Measurements from ENCODE around the gene CCDC24.

The CCDC24 gene

GRCh38 chr1:43962324-43962723, 29.1 kb upstream of the CCDC24 start:
- no peak for DNase-seq (ENCODE audit: insufficient read length, low spot score)
- FAIRE-seq: no peak

DNA sequence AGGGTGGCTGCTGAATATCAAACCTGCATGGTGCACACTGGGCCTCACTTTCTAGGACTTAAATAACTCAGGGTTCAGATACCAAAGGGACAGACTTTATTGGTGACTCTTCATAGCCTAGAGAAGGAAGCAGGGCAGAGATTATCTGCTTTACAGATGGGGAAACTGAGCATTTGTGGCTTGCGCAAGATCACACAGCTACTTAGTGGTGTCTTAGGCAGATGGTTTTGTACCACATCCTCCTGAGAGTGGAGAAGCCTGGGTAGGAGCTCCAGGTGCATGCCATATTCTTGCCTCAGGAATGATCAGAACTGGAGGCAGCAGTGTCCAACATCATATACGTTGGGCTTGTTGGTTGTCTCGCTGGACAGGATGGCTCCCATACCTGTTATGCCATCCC, 28.4 kb upstream of the CCDC24 start:
- no peak for FAIRE-seq
- no peak for DNase-seq (ENCODE audit: insufficient read length, low spot score)

DNA sequence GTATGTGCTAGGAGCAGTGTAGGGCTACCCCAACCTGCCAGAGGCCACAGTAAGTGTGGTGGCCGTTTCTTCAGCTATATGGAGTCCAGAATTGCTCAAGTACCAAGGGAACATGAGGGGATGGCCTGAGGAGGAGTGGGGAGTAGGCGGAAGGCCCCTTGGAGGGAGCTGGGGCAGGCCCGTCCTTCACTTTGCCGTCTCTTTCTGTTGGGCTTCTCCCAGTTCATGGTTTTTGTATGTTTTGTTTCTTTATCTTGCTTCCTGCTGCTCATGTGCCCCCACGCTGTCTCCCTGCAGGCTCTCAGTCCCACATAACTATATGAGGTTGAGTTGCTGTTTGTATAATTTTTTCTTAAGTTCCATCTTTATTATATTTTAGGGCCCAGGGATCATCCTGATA, 27.5 kb upstream of the CCDC24 start:
- FAIRE-seq (no peak), DNase-seq (ENCODE audit: insufficient read length, low spot score) (no peak)

DNA sequence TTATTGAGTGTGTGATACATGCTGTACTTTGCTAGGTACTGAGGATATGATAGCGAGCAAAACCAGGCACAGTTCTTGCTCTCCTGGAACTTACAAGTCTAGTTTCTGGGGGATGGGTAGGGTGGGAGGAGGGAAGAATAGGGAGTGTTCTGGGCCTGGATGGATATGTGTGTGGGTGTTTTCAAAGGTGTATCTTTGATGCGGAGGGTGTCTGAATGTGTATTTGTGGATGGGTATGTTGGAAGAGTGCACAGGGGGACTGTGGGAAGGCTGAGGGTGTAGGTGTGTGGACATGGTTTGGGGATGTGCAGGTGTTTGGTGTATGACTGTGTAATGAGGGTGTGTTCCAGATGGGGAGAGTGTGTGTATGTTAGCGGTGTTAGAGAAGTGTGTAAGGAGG, 26.1 kb upstream of the CCDC24 start:
- DNase-seq (ENCODE audit: insufficient read length, low spot score) (no peak), FAIRE-seq (no peak)

- FAIRE-seq (no peak), DNase-seq (ENCODE audit: insufficient read length, low spot score) (no peak)
These were observed 23.0 kb upstream of the CCDC24 start for GRCh38 chr1:43968348-43968948.

DNA sequence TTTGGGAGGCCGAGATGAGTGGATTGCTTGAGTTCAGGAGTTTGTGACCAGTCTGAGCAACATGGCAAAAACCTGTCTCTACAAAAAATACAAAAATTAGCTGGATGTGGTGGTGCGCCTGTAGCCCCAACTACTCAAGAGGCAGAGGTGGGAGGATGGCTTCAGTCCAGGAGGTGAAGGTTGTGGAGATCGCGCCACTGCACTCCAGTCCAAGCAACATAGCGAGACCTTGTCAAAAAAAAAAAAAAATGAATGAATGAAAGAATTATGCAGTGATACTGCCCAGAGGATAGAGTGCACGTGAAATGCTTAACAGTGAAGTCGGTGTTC, 22.0 kb upstream of the CCDC24 start:
- DNase-seq (ENCODE audit: insufficient read length, low spot score) (no peak), FAIRE-seq (no peak)

- peak; percentile 93 for FAIRE-seq
- peak; percentile 99 for DNase-seq (ENCODE audit: insufficient read length, low spot score)
These were observed 21.5 kb upstream of the CCDC24 start, which contains the start of gene DPH2 for GRCh38 chr1:43969746-43970466. Gene DPH2, plus strand, starts transcription at chr1:43970010. Its CDS starts 166 bp downstream, at chr1:43970176.

DNA sequence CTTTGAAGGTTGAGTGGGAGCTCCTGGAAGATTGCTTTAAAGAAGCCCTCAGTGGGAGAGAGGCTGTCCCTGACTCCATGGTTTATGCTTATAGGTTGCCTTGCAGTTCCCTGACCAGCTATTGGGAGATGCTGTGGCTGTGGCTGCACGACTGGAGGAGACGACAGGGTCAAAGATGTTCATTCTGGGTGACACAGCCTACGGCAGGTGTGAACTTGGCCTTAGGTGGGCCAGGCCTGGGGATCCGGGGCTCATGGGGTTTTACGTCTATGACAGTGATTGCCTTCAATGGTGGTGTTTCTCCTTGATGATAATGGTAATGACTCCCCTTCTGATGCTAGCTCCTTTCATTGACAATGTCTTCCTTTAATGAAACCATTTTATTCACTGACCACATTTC, 20.9 kb upstream of the CCDC24 start:
- DNase-seq (ENCODE audit: insufficient read length, low spot score): no peak
- FAIRE-seq: peak; percentile 42

DNA sequence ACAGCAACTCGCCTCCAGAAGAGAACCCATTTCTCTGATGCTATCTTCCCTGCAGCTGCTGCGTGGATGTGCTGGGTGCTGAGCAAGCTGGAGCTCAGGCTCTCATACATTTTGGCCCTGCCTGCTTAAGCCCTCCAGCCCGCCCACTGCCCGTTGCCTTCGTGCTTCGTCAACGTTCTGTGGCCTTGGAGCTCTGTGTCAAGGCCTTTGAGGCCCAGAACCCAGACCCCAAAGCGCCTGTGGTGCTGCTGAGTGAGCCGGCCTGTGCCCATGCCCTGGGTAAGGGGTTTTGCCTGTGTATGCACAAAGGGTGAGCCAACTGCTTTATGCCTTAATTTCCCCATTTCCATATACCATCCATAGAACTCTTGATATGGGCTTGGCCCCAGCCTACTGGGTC, 20.5 kb upstream of the CCDC24 start:
- DNase-seq (ENCODE audit: insufficient read length, low spot score) (no peak), FAIRE-seq (no peak)

DNA sequence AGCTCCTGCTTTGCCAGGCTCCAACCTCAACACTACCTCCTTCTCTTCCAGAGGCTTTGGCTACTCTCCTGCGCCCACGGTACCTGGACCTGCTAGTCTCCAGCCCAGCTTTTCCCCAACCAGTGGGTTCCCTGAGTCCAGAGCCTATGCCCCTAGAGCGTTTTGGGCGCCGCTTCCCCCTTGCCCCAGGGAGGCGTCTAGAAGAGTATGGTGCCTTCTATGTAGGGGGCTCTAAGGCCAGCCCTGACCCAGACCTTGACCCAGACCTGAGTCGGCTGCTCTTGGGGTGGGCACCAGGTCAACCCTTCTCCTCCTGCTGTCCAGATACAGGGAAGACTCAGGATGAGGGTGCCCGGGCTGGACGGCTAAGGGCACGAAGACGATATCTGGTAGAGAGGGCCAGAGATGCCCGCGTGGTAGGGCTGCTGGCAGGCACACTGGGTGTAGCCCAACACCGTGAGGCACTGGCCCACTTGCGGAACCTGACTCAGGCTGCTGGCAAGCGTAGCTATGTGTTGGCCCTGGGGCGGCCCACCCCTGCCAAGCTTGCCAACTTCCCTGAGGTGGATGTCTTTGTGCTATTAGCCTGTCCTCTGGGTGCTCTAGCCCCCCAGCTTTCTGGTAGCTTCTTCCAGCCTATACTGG, 19.9 kb upstream of the CCDC24 start:
- FAIRE-seq (no peak), DNase-seq (ENCODE audit: insufficient read length, low spot score) (no peak)

- FAIRE-seq (no peak), DNase-seq (ENCODE audit: insufficient read length, low spot score) (no peak)
These were observed 17.4 kb upstream of the CCDC24 start for GRCh38 chr1:43973981-43974442.

- DNase-seq (ENCODE audit: insufficient read length, low spot score) (peak; percentile 95), FAIRE-seq (peak; percentile 97)
These were observed 16.8 kb upstream of the CCDC24 start, which contains the start of gene ATP6V0B for GRCh38 chr1:43974443-43975248. Gene ATP6V0B, plus strand, starts transcription at chr1:43974960. Its CDS starts 81 bp downstream, at chr1:43975041.

GRCh38 chr1:43975249-43975961, 16.0 kb upstream of the CCDC24 start:
- peak; percentile 35 for FAIRE-seq

GRCh38 chr1:43976045-43976444, 15.4 kb upstream of the CCDC24 start:
- FAIRE-seq: no peak

More at GRCh38 chr1:43975249-43975961, 16.0 kb upstream of the CCDC24 start:
- peak; percentile 35 for DNase-seq (ENCODE audit: insufficient read length, low spot score)

DNA sequence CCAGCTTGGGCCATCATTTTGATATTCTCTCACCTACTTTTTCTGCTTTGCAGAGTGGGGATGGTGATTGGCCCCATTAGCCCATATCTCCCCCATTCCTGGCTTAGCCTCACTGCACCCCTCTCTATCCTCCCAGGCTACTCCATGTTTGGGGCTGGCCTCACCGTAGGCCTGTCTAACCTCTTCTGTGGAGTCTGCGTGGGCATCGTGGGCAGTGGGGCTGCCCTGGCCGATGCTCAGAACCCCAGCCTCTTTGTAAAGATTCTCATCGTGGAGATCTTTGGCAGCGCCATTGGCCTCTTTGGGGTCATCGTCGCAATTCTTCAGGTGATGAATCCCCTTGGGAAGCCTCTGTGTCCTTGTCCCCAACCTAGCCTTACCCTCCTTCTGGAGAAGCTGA, 14.5 kb upstream of the CCDC24 start:
- FAIRE-seq (no peak), DNase-seq (ENCODE audit: insufficient read length, low spot score) (no peak)

More at GRCh38 chr1:43976045-43976444, 15.4 kb upstream of the CCDC24 start:
- DNase-seq (ENCODE audit: insufficient read length, low spot score): no peak

DNA sequence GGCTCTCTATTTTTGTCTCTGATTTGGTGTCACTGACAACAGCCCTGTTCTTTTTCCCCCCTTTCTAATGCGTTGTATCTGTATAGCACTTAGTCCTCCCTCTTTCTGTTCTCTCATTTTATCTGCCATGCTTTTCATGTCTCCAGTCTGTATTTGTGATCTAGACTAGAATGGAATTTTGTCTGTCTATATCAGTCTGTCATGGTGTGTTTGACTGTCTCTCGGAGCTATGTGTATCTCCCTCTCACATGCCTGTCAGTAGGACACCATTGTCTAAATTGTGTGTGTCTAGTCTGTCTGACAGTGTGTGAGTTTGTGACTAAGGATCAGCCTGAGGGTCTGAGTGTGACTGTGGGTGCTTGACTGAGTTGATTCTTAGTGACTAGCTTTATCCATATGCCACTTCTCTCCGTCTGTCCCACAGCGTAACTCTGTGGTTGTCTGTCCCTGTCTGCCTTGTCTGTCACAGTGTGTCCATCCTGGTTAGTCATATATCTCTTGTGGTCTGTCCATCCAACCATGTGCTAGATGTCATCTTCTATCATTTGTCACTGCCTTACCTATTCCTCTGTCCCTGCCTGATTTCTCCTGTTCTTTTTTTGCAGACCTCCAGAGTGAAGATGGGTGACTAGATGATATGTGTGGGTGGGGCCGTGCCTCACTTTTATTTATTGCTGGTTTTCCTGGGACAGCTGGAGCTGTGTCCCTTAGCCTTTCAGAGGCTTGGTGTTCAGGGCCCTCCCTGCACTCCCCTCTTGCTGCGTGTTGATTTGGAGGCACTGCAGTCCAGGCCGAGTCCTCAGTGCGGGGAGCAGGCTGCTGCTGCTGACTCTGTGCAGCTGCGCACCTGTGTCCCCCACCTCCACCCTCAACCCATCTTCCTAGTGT, 13.8 kb upstream of the CCDC24 start:
- DNase-seq (ENCODE audit: insufficient read length, low spot score) (no peak), FAIRE-seq (no peak)

DNA sequence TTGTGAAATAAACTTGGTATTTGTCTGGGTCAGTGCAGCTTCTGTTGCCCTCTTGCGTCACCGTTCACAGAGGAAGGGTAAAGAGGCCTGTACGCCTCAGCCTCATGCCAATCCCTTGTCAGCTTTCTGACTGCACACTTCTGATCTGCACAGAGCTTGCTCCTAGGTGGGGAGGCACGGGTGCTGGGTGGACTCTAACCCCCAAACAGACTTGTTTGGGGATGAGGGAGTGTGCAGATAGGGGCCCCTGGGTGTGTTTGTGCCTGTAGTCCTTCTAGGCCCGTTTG, 13.2 kb upstream of the CCDC24 start:
- DNase-seq (ENCODE audit: insufficient read length, low spot score) (no peak), FAIRE-seq (no peak)

DNA sequence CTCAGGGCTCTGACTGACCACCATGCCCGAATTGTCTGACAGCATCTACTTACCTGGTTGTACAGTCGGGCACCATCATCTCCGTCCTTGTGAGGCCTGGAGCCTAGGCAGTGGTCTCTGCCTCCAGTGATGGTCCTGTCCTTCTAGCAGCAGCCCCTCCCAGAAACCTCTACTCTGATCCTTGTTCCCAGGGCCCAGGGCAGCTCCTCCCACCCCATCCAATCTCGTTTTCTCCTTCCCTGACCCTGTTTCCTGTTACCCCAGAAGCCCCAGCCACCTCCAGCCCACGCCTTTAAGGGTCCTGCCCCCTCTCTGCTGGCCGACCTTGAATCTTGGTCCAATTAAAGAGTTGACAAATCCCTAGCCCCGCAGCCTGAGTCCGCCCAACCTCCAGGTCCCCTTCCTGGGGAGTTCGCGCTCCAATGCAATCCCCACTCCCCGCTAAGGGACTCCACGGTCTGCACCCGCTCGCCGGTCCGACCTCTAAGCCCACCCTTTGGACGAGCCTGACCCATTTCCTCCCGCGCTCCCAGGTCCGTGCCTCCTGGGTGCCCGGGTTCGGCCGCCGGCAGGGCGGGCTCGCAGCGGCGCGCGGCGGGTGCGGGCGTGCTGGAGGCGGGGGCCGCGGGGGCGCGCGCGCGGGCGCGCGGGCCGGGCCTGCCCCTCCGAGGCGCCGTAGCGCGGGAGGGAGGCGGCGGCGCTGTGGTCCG, 12.7 kb upstream of the CCDC24 start, which contains the start of gene B4GALT2:
TSS of gene B4GALT2 (plus strand) at position 660 of the 710 bp plus-strand sequence. CDS start 1,951 bp downstream, outside the sequence.
- peak; percentile 72 for FAIRE-seq
- DNase-seq (ENCODE audit: insufficient read length, low spot score): peak; percentile 85

DNA sequence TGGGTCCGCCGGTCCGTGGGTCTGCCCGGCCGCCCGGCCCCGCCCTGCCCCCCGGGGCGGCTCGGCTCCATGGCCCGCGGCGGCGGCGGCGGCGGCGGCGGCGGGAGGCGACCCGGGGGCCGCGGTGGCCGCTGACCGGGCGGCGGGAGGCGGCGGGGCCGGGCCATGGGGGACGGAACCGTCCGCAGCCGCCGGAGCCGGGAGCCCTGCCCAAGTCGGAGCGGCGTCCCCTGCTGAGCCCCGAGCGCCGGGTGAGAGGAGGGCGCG, 12.2 kb upstream of the CCDC24 start:
- no peak for FAIRE-seq
- no peak for DNase-seq (ENCODE audit: insufficient read length, low spot score)

Measured in GM19239 (cell line).